EL (cell line): Measurements from ENCODE around the gene IFI6.

Experiments
- DNase-seq: peaks from one replicate; pipeline ENCODE4 v3.0.0-alpha.2; 2016

IFI6 gene

GRCh38 chr1:27669876-27670275 is 2.1 kb downstream of the IFI6 start:
- DNase-seq: no peak

GRCh38 chr1:27668808-27669723 is 2.9 kb downstream of the IFI6 start:
- peak; percentile 67 for DNase-seq

DNA sequence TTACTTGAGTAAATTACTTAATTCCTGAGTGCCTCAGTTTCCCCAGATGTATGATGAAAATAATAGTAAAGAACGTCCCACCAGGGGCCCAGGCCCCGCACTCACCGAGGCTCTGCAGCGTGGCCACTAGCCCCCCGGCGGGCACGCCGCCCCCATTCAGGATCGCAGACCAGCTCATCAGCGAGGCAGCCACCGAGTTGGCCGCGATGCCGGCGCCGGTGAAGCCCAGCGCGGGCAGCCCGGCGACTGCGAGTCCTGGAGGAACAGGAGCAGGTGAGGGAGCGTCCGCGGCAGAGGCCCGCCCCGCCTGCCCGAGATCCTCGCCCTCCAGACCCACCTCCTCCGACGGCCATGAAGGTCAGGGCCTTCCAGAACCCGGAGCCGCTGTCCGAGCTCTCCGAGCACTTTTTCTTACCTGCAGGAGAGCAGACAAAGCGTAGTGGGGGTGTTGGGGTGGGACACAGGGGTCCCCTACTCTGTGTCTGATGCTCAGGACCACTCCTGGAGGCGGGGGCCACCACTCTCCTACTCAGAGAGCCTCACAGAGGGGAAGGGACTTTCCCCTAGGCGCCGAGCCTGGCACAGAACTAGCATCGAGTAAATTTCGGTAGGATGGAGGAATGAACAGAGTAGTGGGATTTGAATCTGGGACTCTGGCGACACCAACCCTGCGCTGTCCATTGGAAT is 3.7 kb downstream of the IFI6 start:
- DNase-seq: no peak

GRCh38 chr1:27666791-27667254 is 5.2 kb downstream of the IFI6 start:
- peak; percentile 46 for DNase-seq

DNA sequence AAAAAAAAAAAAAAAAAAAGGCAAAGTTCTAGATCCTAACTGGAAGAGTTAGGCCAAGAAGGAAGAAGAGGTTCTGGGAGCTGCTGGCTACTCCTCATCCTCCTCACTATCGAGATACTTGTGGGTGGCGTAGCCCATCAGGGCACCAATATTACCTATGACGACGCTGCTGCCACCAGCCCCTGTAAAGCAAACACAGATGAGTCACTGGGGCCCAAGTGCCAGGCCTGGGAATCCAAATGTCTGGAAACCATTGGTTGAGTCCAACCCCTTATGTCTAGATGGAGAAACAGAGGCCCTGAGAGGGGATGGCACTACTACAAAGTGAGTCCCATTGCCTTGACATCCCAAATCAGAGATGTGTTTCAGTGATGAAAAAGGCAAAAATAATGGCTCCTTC is 5.7 kb downstream of the IFI6 start:
- DNase-seq: peak; percentile 39

- peak; percentile 56 for DNase-seq
These were observed 6.9 kb downstream of the IFI6 start for GRCh38 chr1:27665016-27665651.

DNA sequence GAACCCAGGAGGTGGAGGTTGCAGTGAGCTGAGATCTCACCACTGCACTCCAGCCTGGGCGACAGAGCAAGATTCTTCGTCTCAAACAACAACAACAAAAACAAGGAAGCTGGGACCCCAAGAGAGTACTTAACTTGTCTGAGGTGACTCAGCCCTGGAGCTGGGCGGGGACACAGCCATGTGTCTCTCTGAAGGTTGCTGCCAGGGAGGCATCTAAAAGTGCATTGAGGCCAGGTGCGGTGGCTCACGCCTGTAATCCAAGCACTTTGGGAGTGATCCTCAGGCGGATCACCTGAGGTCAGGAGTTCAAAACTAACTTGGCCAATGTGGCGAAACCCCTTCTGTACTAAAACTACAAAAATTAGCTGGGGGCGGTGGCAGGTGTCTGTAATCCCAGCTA is 7.7 kb downstream of the IFI6 start:
- peak; percentile 59 for DNase-seq

GRCh38 chr1:27662707-27663393 is 9.1 kb downstream of the IFI6 start:
- peak; percentile 91 for DNase-seq

- DNase-seq: no peak
These were observed 9.7 kb downstream of the IFI6 start for GRCh38 chr1:27662261-27662660.

- DNase-seq: no peak
These were observed 10.4 kb downstream of the IFI6 start for GRCh38 chr1:27661412-27662075.

GRCh38 chr1:27660300-27660835 is 11.6 kb downstream of the IFI6 start:
- DNase-seq: no peak

- DNase-seq: peak; percentile 86
These were observed 12.3 kb downstream of the IFI6 start for GRCh38 chr1:27659497-27660299.

- peak; percentile 93 for DNase-seq
These were observed 13.0 kb downstream of the IFI6 start for GRCh38 chr1:27658951-27659496.

- peak; percentile 65 for DNase-seq
These were observed 15.7 kb downstream of the IFI6 start for GRCh38 chr1:27656157-27656893.

DNA sequence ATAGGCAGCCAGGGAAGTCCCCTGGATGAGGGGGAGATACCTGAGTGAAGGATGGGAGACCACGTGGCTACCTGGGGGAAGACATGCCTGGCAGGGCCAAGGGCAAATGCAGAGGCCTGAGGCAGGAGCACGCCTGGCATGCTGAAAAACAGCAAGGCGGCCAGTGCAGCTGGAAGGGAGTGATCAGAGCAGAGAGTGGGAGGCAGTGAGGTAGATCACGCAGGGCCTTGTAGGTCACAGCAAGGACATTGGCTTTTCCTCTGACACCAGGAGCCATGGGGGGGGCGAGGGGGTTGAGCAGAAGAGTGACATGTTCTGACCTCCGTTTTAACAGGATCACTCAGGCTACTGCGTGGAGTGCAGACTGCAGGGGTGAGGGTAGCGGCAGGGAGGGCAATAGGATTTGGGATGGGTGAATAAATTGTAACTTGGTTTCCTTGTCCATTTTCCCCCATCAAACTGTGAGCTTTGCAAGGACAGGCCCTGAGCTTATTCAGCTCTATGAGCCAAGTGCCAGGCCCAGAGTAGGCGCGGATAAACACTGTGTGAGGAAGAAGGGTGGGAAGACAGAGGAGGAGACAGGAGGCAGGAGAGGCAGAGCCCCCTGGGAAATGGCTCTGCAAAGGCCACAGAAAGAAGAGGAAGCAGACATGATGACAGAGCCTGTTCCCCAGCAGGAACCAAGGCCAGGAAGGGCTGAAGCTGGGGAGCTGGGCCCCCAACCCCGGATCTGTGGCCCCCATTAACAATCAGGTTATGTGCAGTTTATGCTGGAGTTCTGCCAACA is 16.6 kb downstream of the IFI6 start:
- DNase-seq: no peak

DNA sequence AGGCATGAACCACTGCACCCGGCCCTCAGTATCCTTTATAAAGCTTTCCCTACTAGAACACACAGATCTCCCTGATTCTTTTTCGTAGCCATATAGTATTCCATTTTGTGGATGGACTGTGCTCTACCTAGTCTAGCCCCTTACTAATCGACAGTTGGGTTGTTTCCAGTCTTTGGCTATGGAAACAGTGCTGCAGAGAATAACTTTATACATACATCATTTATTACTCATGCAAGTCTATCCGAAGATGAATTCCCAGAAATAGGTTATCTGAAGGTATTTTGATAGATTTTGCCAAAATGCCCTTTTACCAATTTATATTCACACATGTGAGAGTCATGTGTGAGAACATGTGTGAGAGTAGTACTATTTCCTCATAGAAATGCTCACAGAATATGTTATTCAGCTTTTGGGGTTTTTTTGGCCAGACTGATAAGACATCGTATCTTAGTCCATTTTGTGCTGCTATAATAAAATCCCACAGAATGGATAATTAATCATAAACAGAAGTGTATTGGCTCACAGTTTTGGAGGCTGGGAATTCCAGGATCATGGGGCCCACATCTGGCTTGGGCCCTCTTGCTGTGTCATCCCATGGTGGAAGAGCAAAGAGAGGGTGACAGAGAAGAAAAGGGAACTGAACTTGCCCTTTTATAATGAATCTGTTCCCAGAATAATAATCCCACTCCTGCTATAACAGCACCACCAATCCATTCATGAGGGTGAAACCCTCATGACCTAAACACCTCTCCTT is 19.7 kb downstream of the IFI6 start:
- DNase-seq: no peak

DNA sequence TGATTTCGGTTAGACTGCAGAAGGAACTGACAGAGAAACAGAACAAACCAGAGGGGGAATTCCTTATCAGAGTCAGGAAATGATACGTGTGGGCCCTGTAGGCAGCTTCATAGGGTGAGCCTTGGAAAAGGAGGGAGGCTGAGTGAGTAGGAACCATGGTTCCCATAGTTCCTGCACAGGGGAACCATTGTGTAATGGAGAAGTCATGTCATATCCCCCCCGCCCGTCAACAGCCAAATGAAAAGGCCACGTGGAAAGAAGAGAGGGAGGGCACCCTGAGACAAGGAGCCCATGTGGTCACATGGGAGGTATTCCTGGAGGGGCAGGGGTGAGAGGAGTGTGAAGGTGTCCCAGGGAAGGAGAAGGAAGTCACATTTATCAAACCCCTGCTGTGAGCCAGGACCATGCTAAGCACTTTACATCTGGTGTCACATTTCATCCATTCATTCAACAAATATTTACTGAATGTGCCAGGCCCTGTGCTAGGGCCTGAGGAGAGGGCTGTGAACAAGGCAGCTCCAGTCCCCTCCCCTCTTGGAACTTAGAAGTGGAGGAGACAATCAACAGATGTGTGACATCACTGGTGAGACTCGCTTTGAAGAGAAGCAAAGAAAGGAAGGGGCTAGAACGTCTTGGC is 21.3 kb downstream of the IFI6 start:
- peak; percentile 77 for DNase-seq

DNA sequence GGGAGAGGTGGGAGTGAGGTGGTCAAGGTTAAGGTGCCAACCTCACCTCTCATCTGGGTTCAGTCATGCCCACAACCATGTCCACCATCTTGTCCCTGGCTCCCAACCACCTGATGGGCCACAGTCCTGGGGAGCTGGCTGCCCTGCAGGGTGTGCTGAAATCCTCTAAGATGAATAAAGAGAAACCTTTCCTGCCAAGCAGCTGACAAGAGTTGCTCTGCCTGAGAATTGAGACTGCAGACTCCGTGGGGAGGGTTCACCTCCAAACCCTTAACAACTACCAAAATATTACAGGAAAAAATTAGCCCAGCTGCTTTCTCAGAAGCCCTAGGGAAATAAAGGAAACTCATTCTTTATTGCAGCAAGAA is 21.8 kb downstream of the IFI6 start:
- no peak for DNase-seq
